Neutrophil (primary cell): ENCODE results near the gene IREB2.
A peak's percentile ranks its signal among the peaks of the same experiment; 100 is the strongest.
"Not testable (repeated sequence)": the region's sequence is repeated elsewhere in the genome, so short reads cannot be mapped to it uniquely, and the experiment has no call there.

ENCODE experiments used
- H3K27ac ChIP-seq: fragments of 200-600 bp; sonication (generic); 2 replicates; pipeline ENCODE4 v1.5.1; 2016; ENCODE audit warnings: mild to moderate bottlenecking, moderate library complexity
- H3K27me3 ChIP-seq: fragments of 200-600 bp; sonication (generic); 2 replicates; pipeline ENCODE4 v1.6.0; 2016; ENCODE audit warnings: mild to moderate bottlenecking
- H3K36me3 ChIP-seq: fragments of 200-600 bp; sonication (generic); 2 replicates; pipeline ENCODE4 v1.5.1; 2017
- H3K4me1 ChIP-seq, 2 experiments: fragments of 200-600 bp in 1 of 2; sonication (generic) in 1 of 2; 1 replicate in 1 of 2; 2 replicates in 1 of 2; pipeline versions ENCODE4 v1.5.1 to v1.6.1; 2013 to 2016; ENCODE audit warnings: low read depth in 1 of 2, low read length in 1 of 2, mild to moderate bottlenecking in 1 of 2, moderate library complexity in 1 of 2; ENCODE audit not compliant: control insufficient read depth in 1 of 2, insufficient read depth in 1 of 2
- H3K4me3 ChIP-seq, 2 experiments: fragments of 200-600 bp in 1 of 2; sonication (generic) in 1 of 2; 1 replicate in 1 of 2; 2 replicates in 1 of 2; pipeline ENCODE4 v1.5.1; 2013 to 2016; ENCODE audit warnings: low read depth in 1 of 2, low read length in 1 of 2, mild to moderate bottlenecking in 1 of 2, moderate library complexity in 1 of 2
- H3K9me3 ChIP-seq: fragments of 200-600 bp; sonication (generic); 2 replicates; pipeline ENCODE4 v1.5.1; 2016
- TF ChIP-seq, protein P1 (sequence below): fragments of 200-600 bp; sonication (generic); IDR thresholded peaks from 2 replicates; pipeline ENCODE4 v1.5.1; 2016; ENCODE audit warnings: antibody characterized with exemption

Gene IREB2

DNA sequence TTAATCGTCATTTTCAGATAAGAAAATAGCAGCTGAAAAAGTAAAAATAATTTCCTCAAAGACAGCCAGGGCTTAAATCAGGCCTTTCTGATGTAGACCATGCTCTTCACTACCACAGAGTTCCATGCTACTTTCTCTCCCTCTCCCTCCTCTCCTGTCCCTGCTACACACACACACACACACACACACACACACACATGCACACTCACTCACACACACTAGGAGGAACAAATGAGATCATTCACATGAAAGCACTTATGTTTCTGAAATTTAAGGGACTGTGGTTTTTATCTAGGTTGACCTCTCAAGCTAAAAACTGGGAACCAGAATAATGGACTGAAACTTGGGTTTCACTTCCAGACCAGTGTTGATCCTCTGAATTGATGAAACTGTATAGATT is 98.1 kb downstream of the IREB2 start:
- H3K4me1 ChIP-seq, result peaks cover 8 to 9% of the 10 kb centered on the region in 2 experiments
- TF ChIP-seq, protein P1, sequence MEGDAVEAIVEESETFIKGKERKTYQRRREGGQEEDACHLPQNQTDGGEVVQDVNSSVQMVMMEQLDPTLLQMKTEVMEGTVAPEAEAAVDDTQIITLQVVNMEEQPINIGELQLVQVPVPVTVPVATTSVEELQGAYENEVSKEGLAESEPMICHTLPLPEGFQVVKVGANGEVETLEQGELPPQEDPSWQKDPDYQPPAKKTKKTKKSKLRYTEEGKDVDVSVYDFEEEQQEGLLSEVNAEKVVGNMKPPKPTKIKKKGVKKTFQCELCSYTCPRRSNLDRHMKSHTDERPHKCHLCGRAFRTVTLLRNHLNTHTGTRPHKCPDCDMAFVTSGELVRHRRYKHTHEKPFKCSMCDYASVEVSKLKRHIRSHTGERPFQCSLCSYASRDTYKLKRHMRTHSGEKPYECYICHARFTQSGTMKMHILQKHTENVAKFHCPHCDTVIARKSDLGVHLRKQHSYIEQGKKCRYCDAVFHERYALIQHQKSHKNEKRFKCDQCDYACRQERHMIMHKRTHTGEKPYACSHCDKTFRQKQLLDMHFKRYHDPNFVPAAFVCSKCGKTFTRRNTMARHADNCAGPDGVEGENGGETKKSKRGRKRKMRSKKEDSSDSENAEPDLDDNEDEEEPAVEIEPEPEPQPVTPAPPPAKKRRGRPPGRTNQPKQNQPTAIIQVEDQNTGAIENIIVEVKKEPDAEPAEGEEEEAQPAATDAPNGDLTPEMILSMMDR, result no peak
- no peak overlapping the region for H3K4me3 ChIP-seq
- H3K27ac ChIP-seq, result no peak overlapping the region
- no peaks in the 10 kb centered on the region for H3K9me3 ChIP-seq
- no peaks in the 10 kb centered on the region for H3K27me3 ChIP-seq
- H3K36me3 ChIP-seq, result no peaks in the 10 kb centered on the region

DNA sequence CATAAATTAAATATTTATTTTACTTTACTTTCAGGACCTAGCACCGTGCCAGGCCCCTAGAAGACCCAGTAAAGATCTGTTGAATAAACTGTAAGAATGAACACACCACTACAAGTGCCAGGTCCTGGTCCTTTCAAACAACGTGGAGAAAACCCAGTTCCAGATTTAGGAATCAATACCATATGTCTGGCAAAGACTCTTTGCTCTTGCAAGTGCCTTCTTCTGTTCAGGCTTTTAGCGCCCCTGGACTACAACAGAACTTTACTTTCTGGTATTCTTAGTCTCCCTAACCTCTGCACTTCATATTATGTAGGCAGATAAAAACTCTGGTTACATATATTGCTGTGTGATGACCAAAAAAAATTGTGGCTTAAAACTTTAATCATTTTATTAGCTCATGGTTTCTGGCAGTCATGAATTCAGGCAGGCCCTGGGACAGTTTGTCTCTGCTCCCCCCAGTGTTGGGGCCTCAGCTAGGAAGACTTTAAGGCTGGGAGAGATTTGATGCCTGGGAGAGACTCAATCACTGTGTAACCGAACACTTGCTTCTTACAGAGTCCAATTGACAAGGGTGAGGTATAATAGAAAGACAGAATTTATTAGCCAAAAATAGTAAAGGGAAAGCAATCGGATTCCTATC is 99.4 kb downstream of the IREB2 start:
- no peak overlapping the region for H3K27ac ChIP-seq
- H3K36me3 ChIP-seq, result peaks cover under 1% of the 10 kb centered on the region
- H3K27me3 ChIP-seq, result no peaks in the 10 kb centered on the region
- no peak overlapping the region for H3K4me3 ChIP-seq
- H3K9me3 ChIP-seq, result no peaks in the 10 kb centered on the region
- TF ChIP-seq, protein P1, result no peak
- peaks cover 14 to 20% of the 10 kb centered on the region in 2 experiments for H3K4me1 ChIP-seq

DNA sequence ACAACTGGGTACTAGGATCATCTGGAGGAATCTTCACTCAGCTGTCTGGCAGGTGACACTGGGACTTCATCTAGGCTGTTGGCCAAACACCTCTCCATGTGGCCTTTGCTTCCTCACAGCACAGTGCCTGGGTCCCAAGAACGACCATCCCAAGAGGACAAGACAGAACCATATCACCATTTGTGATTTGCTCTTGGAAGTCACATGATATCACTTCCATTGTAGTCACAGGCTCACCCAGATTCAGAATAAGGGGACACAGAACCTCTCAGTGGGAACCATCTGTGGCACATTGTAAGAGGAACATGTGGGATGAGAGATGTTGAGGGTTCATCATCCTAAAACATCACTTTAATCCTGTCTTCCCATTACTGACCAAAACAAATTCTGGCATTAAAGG is 100.3 kb downstream of the IREB2 start:
- TF ChIP-seq, protein P1, result no peak
- H3K36me3 ChIP-seq, result peaks cover 10% of the 10 kb centered on the region
- H3K4me3 ChIP-seq, result no peak overlapping the region
- H3K27ac ChIP-seq, result no peak overlapping the region
- H3K4me1 ChIP-seq, result peaks cover 14 to 24% of the 10 kb centered on the region in 2 experiments
- H3K9me3 ChIP-seq, result no peaks in the 10 kb centered on the region
- H3K27me3 ChIP-seq, result no peaks in the 10 kb centered on the region

DNA sequence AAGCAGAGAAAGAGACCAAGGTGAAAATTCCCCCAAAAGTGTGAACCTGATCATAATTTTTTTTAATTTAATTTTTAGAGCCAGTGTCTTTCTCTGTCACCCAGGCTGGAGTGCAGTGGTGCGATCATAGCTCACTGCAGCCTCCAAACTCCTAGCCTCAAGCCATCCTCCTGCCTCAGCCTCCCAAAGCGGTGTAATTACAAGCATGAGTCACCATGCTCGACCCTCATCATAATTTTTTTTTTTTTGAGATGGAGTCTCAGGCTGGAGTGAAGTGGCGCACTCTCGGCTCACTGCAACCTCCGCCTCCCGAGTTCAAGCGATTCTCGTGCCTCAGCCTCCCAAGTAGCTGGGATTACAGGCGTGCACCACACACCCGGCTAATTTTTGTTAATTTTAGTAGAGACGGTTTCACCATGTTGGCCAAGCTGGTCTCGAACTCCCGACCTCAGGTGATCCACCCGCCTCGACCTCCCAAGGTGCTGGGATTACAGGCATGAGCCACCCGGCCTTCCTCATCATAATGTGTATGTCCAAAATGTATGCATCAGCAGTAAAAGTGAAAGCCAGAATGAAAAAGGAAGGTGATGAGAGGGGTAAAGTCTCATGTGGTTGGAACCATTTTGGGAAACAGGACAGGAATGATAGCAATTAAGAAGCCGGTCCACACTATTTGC is 101.6 kb downstream of the IREB2 start:
- peak overlapping the region; percentile 86 to 91 for H3K4me3 ChIP-seq
- H3K9me3 ChIP-seq, H3K27me3 ChIP-seq: not testable (repeated sequence)
- H3K4me1 ChIP-seq, result peaks cover 14 to 24% of the 10 kb centered on the region in 2 experiments
- peaks cover 20% of the 10 kb centered on the region for H3K36me3 ChIP-seq
- H3K27ac ChIP-seq, result peak overlapping the region; percentile 91

DNA sequence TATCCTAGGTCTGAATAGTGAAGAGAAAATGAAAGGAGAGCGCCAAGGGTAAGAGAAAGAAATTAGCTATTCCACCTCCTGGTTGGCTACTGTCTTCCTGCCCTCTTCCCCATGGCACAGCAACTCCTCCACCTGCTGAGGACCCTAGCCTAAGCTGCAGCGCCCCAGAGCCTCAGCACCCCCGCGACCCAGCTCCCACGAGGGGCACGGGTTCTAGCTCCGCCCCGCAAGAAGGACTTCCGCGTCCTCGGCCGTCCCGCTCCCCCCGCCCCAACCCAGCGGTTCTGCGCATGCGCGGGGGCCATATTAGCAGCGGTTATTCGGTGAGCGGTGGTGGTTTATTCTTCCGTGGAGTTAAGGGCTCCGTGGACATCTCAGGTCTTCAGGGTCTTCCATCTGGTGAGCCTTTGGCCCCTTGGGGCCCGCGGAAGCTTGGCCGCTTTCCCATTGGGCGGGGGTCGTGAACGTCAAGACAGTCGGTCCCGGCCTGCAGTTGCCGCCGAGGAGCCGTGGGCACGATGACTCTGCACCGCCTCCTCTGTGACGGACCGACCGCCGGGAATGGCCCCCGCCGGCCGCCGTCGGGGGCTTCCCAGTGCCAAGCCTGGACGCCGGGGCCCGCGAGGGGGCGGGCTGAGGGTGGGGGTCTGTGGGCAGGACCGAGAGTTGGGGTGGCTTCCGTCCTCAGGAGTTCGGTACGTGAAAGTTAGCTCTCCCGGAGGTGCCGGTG is 102.3 kb downstream of the IREB2 start, which contains the start of gene PSMA4:
PSMA4 (plus strand) TSS at position 304 of the 730 bp plus-strand sequence. CDS start 1,484 bp downstream, outside the sequence.
- peaks cover 14 to 24% of the 10 kb centered on the region in 2 experiments for H3K4me1 ChIP-seq
- H3K27me3 ChIP-seq, result no peaks in the 10 kb centered on the region
- H3K4me3 ChIP-seq, result peak within 1 kb of the TSS; percentile 86 to 91
- TF ChIP-seq, protein P1, result peak; percentile 38
- no peaks in the 10 kb centered on the region for H3K9me3 ChIP-seq
- peaks cover 27% of the 10 kb centered on the region for H3K36me3 ChIP-seq
- H3K27ac ChIP-seq, result peak within 1 kb of the TSS; percentile 91
